ENCODE data around the gene S100P.
A peak's percentile ranks its signal among the peaks of the same experiment; 100 is the strongest.

S100P gene

DNA sequence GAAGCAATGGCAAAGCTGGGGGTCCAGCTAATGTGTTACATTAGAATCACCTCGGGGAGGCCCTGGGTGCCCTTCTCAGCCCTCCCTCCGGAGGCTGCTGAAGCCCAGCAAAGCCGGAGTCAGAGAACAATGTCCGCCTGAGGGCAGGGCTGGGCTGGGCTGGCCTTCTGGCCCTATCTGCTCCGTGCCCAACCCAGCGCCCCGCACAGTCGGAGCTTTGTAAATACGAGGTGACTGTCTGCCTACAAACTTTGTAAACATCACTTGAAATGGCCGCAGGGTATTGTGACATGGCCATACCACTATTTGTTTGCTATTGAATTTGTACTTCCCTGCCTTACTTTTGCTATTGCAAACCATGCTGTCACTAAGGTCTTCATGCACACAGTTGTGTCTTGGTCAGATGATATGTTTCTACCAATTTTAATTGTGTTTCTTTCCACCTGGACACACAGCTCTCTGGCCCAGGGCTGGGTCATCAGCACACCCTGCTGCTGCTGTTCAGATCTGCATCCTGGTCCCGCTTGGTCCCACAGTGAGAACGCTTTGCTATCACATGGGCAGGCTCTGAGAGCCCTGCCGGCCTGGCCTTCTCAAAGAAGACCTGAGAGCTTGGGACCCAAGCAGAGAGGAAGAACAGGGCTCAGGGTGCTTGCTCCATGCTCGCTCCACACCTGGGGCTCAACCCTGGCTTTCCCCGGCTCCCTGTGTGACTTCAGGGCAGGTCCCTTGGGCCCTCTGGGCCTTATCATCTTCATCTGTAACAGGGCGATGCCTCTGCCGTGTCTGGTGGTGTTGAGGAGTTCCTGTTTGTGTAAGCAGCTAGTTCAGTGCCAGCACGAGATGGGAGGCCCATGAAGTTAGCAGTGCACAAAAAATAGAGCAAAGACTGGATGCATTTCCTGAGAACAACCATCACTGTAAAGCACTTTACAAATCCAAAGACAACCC, 2.3 kb downstream of the S100P start:
- DNase-seq (ENCODE audit: low read depth in 1 of 2, low spot score in 1 of 2): no peak

DNA sequence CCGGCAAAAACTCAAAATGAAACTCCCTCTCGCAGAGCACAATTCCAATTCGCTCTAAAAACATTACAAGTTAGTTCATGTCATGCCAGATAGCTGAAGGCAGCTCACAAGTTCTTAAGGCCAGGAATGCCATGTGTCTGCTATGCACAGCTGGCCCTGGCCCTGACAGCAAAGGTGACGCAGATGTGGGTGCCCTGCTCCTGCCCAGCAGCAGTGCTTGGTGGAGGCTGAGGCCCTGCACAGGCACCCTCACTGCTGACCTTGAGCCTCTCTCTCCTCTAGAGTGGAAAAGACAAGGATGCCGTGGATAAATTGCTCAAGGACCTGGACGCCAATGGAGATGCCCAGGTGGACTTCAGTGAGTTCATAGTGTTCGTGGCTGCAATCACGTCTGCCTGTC, 2.9 kb downstream of the S100P start:
- no peak for DNase-seq (ENCODE audit: low read depth in 1 of 2, low spot score in 1 of 2)

DNA sequence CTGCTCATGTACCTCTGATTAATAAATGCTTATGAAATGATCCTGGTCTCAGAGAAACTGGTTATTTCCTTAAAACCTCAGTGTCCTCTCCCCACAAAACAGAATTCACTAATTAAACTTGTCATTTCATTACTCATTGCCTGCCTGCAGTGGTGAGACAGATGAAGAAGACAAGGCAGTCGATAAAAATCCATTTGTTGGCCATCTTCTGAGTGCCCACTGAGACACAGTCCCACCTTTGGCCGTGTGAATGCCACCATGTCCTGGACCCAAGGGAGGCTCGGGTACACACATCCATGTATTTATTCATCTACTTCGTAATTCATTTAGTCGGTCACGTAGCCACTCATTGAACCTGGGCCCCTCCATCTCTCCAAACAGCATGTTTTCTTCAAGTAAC, 3.5 kb downstream of the S100P start:
- no peak for DNase-seq (ENCODE audit: low read depth in 1 of 2, low spot score in 1 of 2)

DNA sequence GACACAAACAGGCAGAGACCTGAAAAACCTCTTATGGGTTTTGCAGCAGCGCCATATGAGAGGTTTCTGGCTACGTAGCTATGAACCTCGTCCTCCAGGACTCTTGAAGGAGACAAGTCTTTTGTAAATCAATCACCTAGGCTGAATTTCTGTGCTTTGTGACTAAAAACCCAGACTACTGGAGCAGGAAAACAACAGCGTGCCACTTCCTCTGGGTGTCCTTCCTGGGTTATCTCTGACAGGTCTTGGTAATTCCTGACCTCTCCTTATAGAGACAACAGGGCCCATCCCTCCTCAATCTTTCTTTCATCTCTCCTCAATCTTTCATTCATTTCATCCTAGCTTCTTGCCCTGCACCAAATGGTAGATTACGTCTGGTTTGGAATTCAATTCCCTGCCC, 5.7 kb downstream of the S100P start:
- no peak for DNase-seq (ENCODE audit: low read depth in 1 of 2, low spot score in 1 of 2)

DNA sequence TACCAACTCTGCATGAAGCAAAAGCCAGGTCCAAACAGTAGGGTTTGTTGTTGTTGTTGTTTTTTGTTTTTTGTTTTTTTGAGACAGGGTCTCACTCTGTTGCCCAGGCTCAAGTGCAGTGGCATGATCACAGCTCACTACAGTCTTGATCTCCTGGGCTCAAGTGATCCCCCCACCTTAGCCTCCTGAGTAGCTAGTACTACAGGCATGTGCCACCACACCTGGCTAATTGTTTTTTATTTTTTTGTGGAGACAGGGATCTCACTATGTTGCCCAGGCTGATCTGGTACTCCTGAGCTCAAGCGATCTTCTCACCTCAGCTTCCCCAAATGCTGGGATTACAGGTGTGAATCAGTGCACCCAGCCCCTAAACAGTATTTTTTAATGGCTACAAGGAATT, 6.2 kb downstream of the S100P start:
- DNase-seq (ENCODE audit: low read depth in 1 of 2, low spot score in 1 of 2): no peak

DNA sequence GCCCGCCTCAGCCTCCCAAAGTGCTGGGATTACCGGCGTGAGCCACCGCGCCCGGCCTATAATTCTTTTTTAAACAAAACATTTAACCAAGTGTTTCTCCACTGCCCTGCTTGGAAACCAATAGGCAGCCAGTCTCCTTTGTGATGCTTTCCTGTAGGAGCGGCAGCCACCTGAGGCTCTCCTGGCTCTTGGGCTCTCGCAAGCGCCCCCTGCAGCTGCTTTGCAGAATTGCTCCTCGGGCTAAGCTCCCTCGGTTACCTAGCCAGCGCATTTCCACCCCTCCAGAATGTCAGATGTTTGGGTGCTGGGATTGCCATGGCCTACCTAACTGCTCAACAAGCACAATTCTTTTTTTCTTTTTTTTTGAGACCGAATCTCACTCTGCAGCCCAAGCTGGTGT, 7.7 kb downstream of the S100P start:
- DNase-seq (ENCODE audit: low read depth in 1 of 2, low spot score in 1 of 2): no peak

DNA sequence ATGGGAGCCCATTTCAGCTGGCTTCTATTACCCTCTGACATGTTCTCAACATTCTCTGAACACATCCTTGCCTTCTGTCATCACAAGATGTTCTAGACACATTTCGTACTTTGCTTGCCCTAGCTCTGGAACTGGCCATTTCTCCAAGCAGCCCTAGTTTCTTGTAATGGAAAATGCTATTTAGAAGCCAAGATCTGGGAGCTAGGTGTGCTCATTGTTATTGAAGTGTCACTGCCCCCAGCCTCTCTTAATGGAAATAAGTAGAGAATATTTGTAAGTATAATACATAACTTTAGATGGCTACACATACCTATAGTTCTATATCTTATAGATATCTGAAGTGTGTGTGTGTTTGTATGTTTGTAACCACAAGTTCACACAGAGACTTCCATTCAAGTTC, 9.1 kb downstream of the S100P start:
- DNase-seq (ENCODE audit: low read depth in 1 of 2, low spot score in 1 of 2): no peak

DNA sequence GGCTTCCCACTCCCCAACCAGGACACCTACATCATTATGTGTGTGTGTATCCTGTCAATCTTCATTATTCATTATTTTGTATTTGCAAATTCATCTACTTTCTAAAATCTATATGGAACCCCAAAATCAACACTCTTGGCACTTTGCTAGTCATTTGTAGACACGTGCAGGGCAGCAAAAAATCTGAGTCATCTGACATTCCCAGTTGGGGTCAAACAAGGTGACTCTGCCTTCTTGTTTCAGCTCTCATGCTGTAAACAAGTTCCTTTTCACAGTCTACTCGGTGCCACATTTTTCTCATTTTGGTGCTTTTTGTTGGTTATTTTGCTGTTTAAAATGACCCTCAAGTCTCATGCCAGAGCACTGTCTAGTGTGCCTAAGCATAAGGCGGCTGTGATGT, 10.1 kb downstream of the S100P start:
- no peak for DNase-seq (ENCODE audit: low read depth in 1 of 2, low spot score in 1 of 2)

DNA sequence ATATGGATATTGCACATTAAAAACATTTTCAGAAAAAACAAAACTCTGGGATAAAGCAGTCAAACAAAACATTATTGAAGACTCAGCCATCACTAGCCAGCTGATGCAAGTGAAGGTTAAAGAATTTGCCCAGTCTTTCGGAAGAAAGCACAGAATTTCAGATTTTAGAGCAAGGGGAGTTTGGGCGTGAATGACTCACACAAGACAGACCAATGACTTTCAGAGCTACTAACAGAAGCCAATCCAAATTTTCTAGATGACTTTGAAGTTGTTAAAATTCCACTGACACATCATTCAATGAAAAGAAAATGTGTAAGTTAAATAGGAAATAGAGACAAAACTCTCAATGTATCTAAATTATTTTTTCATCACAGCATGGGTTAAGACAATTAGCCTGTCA, 12.0 kb downstream of the S100P start:
- no peak for DNase-seq (ENCODE audit: low read depth in 1 of 2, low spot score in 1 of 2)

DNA sequence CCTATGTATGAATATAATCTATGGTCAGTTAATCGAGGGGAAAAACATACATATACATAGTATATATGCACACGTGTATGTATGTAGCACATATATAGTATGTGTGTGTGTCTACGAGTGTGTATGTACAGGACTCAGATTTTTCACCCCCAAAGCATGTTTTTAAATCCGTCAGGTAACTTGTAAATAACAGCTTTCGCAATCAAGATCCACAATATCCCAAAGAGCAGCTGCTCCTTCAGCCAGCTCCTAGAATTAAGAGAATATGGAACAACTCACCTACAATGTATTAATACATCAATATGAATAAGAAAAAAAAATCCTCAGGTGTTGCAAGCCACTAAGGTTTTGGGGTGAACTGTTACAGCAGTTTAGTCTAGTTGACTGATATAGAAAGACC, 12.5 kb downstream of the S100P start:
- no peak for DNase-seq (ENCODE audit: low read depth in 1 of 2, low spot score in 1 of 2)

DNA sequence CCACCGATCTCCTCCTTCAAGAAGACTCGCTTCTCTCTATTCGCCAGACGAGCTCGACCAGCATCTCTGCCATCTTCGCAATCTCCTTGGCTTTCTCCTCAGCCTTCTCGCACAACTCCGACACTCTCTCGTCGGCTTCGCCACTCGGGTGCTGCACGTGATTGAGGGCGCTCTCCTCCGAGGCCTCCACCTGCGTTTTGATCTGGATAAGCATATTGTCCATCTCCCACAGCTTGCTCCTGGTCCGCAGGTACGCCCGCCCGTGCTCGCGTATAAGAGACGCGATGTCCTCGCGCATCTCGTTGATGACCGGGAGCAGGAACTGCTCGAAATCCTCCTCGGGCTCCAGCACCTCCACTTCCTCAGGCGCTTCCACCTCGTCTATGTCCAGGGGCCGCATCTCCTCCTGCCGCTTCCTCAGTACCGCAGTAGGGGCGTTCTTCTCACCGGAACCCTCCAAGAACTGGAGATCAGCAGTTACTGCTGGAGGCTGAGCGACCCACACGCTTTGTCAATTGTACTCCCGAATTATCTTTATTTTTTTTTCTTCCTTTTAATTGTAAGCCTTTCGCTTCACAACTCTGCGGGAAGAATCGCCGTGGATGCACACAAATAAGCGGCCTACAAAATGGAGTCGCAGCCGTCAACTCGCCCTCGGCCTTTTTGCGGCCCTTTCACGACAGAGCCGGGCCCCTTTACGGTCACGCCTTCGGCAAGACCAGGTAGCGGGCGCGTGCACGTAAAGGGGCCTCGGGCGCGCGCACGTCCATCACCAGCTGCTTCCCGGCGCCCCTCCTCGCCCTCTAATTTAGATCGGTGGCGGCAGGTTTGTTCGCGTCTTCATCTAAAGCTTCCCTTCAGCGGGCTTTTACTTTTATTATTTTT, 15.8 kb downstream of the S100P start, which contains the start of gene MRFAP1L1:
Gene MRFAP1L1, minus strand, starts transcription at position 636 of the 885 bp plus-strand sequence. Its CDS starts 236 bp downstream, at position 400.
- peak; percentile 90 to 91 for DNase-seq (ENCODE audit: low read depth in 1 of 2, low spot score in 1 of 2)

DNA sequence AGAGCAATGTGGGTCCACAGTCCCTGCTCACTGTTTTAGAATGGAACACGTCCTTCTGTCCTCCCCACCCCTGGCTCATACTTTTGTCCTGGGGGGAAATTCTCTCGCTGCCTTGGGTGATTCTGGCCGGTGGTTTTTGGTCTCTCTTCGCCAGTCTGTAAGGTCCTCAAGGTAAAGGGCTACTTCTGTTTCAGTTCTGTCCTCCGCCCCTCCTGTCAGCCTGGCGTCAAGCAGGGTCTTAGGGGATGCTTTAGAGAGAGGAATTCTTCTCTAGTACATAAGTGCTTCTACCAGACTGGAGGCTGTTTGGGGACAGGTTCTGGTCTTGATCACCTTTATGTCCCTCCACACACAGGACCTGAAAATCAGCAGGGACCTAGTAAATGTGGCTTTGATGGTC, 16.6 kb downstream of the S100P start:
- DNase-seq (ENCODE audit: low read depth in 1 of 2, low spot score in 1 of 2): no peak

DNA sequence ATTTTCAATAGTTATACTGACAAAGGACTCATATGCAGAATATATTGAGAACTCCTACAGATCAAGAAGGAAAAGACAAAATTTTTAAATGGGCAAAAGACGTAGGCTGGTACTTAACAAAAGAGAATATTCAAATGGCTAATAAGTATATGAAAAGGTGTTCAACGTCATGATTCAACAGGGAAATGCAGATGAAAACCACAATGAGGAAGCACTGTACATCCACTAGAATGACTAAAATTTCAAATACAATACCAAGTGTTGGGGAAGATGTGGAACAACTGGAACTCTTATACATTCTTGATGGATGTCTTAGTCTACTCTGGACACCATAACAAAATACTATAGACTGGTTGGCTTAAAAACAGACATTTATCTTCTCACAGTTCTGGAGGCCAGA, 17.3 kb downstream of the S100P start:
- no peak for DNase-seq (ENCODE audit: low read depth in 1 of 2, low spot score in 1 of 2)

DNA sequence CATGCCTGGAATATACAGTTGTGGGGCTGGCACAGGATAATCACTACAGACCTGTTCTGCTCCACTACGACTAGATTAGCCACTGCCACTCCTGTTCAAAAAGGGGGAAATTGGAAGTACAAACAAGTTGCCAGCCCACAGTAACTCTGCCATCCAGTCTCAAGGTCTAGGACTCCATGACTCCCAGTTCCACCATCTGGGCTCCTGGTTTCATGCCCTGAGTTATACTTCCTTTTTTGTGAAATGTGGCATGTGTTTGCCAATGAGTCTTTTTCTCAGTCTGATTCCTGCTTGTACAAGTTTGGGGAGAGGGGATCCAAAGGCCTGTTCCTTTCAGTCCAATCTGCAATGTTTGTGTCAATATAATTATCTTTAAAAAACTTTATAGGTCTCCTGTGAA, 21.3 kb downstream of the S100P start:
- DNase-seq (ENCODE audit: low read depth in 1 of 2, low spot score in 1 of 2): no peak

DNA sequence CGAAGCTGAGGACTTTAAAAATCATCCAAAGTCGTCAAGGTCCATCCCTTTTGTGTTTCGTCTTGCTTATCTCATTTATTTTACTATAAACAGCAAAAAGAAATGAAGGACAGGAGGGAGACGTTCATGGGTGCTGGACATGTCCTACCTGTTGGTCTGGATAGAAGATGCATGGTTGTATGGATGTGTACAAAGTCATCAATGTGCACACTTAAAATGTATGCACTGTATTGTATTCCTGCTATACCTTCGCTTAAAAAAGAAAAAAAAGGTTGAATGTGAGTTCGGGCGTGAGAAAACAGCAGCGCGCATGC, 22.0 kb downstream of the S100P start:
- DNase-seq (ENCODE audit: low read depth in 1 of 2, low spot score in 1 of 2): no peak

DNA sequence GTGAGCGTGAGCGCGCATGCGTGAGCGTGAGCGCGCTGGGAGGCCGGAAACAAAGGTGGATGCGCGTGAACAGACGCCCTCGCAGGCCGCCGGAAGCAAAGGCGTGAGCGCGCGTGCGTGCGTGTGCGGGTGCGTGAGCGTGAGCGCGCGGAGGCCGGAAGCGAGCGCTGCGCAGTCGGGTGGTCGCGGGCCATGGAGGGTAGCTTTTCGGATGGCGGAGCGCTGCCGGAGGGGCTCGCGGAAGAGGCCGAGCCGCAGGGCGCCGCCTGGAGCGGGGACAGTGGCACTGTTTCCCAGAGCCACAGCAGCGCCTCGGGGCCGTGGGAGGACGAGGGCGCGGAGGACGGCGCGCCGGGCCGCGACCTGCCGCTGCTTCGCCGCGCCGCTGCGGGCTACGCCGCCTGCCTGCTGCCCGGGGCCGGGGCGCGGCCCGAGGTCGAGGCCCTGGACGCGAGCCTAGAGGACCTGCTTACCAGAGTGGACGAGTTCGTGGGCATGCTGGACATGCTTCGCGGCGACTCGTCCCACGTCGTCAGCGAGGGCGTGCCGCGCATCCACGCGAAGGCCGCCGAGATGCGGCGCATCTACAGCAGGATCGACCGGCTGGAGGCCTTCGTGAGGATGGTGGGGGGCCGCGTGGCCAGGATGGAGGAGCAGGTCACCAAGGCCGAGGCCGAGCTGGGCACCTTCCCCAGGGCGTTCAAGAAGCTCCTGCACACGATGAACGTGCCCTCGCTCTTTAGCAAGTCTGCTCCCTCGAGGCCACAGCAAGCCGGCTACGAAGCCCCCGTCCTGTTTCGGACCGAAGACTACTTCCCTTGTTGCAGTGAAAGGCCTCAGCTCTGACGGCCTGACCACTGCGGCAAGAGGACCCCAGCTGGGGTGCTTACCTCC, 22.6 kb downstream of the S100P start, which contains the start of gene BLOC1S4:
Gene BLOC1S4, plus strand, starts transcription at position 157 of the 894 bp plus-strand sequence. Its CDS starts 36 bp downstream, at position 193.
- peak; percentile 79 to 80 for DNase-seq (ENCODE audit: low read depth in 1 of 2, low spot score in 1 of 2)

DNA sequence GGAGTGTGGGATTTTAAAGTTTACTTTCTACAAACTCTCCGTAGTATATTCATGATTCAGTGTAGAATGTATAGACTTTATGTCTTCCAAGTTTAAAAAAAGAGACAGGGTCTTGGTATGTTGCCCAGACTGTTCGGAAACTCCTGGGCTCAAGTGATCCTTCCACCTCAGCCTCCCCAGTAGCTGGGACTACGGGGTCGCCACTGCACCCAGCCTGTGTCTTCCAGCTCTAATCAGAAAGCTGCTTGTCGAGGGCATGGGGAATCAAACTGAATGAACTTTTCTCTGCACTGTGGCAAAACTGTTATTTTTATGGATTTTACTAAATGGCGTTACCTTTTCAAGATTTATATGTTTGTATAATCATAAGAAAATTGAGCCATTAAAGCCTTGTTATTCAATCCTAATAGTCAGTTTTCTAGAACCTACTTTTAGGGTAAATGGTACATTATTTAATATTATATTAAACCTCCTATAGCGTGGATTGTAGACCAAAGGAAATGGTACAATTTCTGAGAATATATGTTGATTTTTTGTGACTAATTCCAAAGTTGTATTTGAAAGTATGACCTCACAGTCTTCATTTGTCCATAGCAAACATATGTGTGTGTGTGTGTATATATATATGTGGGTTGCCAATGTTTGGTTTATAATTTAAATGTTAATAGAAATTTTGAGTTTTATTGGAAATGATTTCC, 23.4 kb downstream of the S100P start:
- DNase-seq (ENCODE audit: low read depth in 1 of 2, low spot score in 1 of 2): no peak

DNA sequence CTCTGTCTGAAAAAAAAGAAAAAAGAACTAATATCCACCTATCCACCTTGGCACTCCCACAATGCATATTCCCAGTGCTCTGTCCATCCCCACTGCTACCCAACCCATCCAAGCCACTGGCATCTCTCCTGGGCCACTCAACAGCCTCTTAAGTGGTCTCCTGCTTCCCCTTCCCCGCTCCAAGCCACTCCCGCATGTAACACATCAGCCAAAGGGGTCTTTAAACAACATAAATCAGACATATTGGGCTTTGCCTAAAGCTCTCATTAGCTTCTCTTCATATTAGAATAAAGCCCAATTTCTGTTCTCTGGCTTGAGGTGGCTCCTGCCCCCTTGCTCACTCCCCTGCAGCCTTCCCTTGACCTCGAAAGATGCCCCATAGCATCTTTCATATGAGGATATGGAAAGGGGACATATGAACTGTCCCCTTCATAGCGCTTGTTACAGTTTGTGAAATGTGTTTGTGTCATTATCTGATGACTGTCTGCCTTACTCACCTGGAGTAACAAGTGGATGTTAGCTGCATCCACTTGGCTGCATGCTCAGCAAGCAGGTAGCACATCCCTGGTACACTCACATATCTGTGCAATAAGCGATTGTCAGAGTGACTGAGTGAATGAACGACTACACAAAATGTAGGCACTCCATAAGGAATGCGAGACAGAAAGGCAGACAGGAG, 25.4 kb downstream of the S100P start:
- DNase-seq (ENCODE audit: low read depth in 1 of 2, low spot score in 1 of 2): no peak

DNA sequence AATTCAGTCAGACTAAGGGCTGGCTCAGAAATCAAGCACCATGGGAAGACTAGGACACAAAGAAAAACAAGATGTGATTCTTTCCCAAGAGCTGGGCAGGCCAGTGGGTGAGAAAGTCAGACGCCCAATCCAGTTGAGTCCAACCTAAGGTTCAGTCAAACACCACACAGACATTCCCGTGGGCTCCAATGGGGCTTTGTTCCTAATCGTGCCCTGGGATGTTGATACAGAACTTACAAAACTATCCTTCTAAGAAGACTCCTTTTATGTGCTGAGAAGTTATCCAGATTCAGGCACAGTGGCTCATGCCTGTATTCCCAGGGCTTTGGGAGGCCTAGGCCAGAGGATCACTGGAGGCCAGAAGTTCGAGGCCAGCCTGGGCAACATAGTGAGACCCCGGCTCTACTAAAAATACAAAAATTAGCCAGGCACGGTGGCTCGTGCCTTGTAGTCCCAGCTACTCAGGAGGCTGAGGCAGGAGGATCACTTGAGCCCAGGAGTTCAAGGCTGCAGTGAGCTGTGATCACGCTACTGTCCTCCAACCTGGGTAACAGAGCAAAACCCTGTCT, 26.0 kb downstream of the S100P start:
- no peak for DNase-seq (ENCODE audit: low read depth in 1 of 2, low spot score in 1 of 2)

Measured in stimulated activated CD4-positive, alpha-beta T cell treated with anti-CD3 and anti-CD28 coated beads, Interleukin-15, amount 100 ng/mL, for 1 hour (primary cell).